C4-2B (cell line): ENCODE results near the gene ZDHHC13.

Source experiments
- H3K27ac ChIP-seq: fragments of 450-650 bp; 2 replicates; pipeline ENCODE4 v1.5.1; 2017
- ZFX ChIP-seq: fragments of 450-650 bp; IDR thresholded peaks from 2 replicates; pipeline ENCODE4 v1.6.1; 2017
- TF ChIP-seq, protein P1 (sequence below): fragments of 450-650 bp; conservative IDR thresholded peaks from 2 replicates; pipeline ENCODE4 v1.5.1; 2017; ENCODE audit warnings: mild to moderate bottlenecking

Gene ZDHHC13

DNA sequence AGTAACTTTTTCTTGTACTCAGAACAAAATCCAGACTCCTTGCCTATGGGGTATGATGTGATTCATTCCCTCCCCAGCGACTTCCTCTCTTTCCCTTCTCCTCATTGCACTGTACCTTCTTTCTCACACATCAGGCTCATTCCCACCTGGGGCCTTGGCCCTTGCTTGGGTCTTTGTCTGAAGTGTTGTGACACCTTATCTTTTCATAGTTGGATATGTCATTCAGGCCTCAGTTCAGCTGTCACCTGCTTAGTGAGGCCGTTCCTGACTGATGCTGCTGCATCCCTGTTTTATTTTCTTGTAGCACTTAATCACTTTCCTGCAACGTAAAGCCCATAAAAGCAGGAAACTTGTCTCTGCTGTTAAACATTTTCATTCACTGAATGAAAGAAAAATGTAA is 39.9 kb downstream of the ZDHHC13 start:
- TF ChIP-seq ZFX: no peak
- TF ChIP-seq, protein P1, sequence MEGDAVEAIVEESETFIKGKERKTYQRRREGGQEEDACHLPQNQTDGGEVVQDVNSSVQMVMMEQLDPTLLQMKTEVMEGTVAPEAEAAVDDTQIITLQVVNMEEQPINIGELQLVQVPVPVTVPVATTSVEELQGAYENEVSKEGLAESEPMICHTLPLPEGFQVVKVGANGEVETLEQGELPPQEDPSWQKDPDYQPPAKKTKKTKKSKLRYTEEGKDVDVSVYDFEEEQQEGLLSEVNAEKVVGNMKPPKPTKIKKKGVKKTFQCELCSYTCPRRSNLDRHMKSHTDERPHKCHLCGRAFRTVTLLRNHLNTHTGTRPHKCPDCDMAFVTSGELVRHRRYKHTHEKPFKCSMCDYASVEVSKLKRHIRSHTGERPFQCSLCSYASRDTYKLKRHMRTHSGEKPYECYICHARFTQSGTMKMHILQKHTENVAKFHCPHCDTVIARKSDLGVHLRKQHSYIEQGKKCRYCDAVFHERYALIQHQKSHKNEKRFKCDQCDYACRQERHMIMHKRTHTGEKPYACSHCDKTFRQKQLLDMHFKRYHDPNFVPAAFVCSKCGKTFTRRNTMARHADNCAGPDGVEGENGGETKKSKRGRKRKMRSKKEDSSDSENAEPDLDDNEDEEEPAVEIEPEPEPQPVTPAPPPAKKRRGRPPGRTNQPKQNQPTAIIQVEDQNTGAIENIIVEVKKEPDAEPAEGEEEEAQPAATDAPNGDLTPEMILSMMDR: no peak
- no peak overlapping the region for H3K27ac ChIP-seq

GRCh38 chr11:19160847-19161246 is 43.9 kb downstream of the ZDHHC13 start:
- no peak overlapping the region for H3K27ac ChIP-seq
- no peak for TF ChIP-seq ZFX
- TF ChIP-seq, protein P1: 0 out of 2 replicates have a peak, but pooled peaks have one; percentile 3

GRCh38 chr11:19161651-19162050 is 44.7 kb downstream of the ZDHHC13 start:
- H3K27ac ChIP-seq: no peak overlapping the region
- TF ChIP-seq, protein P1: no peak
- no peak for TF ChIP-seq ZFX

DNA sequence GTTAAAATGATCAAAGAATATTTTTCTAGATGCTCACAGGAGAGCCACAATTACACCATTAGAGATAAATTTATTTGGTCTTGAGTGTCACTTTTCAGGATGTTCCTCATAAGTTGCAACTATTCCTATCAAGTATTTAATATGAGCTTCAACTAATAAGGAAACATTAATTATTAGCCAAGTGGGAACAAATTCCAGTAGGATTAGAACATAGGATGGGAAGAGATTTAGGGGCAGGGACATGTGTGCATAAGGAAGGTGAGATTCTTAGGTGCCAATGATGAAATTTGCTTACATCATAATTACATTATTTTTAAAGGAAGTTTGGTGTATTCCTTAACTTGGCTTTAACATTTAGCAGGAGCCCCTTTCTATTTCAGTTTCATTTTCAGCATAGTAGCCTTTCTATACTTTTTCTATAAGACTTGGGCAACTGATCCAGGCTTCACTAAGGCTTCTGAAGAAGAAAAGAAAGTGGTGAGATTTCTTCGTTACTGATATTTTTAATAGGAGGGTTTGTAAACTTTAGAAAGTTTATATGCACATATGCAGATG is 46.1 kb downstream of the ZDHHC13 start:
- TF ChIP-seq, protein P1: no peak
- TF ChIP-seq ZFX: no peak
- H3K27ac ChIP-seq: no peak overlapping the region

GRCh38 chr11:19163617-19164016 is 46.6 kb downstream of the ZDHHC13 start:
- no peak for TF ChIP-seq ZFX
- no peak overlapping the region for H3K27ac ChIP-seq

GRCh38 chr11:19164230-19164855 is 47.4 kb downstream of the ZDHHC13 start:
- no peak for TF ChIP-seq ZFX
- TF ChIP-seq, protein P1: no peak
- H3K27ac ChIP-seq: no peak overlapping the region

GRCh38 chr11:19164881-19165280 is 47.9 kb downstream of the ZDHHC13 start:
- no peak overlapping the region for H3K27ac ChIP-seq
- TF ChIP-seq, protein P1: no peak
- TF ChIP-seq ZFX: no peak

DNA sequence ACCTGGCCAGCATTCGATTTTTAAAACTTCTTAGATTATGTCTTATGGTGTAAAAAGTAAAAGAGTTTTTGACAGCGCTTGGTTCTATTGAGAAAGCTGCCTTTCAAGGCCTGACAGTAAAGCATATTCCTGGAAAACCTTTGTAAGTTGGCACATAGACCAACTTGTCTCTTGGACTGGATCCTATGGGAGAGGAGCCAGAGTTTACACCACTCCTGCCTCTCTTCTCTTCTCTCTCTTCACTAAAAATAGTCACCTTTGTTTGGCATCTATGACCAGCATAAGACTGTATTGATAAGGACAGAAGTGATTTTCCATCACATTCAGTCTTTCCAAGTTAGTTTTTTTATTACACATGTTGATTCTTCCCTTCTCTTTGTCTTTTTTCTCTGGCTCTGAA is 51.1 kb downstream of the ZDHHC13 start:
- no peak overlapping the region for H3K27ac ChIP-seq
- TF ChIP-seq ZFX: no peak
- TF ChIP-seq, protein P1: no peak
